Choroid plexus epithelial cell (primary cell): ENCODE data around the gene IFT172.
A peak's percentile ranks its signal among the peaks of the same experiment; 100 is the strongest.

Source experiments
- DNase-seq: peaks from one replicate; pipeline ENCODE4 v3.0.0-alpha.2; 2010; ENCODE audit warnings: low read depth
- H3K4me3 ChIP-seq: 2 replicates; pipeline ENCODE4 v1.5.1; 2011; ENCODE audit warnings: low read depth, mild to moderate bottlenecking, control low read depth, low read length, moderate library complexity
- TF ChIP-seq, protein P1 (sequence below): conservative IDR thresholded peaks from 2 replicates; pipeline ENCODE4 v1.5.1; 2011; ENCODE audit warnings: low read depth, mild to moderate bottlenecking, control low read depth, inconsistent platforms, low read length, moderate library complexity

IFT172 gene

DNA sequence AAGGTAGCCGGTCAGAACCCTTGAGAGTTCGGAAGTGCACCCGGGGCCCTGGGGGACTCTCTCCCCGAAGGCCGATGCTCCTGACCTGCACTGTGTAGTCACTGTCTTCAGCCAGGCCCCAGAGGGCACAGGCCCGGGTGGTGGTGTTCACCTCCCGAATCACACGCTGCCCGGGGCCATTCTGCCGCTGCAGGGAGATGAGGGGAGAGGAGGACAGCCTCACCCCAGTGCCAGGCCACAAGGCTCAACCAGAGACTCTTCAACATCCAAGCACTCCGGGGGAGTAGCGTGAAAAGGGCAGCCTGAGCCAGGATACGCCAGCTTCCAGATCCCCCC is 4.4 kb upstream of the IFT172 start:
- peak overlapping the region; percentile 70 for H3K4me3 ChIP-seq
- DNase-seq, result no peak
- TF ChIP-seq, protein P1, sequence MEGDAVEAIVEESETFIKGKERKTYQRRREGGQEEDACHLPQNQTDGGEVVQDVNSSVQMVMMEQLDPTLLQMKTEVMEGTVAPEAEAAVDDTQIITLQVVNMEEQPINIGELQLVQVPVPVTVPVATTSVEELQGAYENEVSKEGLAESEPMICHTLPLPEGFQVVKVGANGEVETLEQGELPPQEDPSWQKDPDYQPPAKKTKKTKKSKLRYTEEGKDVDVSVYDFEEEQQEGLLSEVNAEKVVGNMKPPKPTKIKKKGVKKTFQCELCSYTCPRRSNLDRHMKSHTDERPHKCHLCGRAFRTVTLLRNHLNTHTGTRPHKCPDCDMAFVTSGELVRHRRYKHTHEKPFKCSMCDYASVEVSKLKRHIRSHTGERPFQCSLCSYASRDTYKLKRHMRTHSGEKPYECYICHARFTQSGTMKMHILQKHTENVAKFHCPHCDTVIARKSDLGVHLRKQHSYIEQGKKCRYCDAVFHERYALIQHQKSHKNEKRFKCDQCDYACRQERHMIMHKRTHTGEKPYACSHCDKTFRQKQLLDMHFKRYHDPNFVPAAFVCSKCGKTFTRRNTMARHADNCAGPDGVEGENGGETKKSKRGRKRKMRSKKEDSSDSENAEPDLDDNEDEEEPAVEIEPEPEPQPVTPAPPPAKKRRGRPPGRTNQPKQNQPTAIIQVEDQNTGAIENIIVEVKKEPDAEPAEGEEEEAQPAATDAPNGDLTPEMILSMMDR, result no peak

- no peak for DNase-seq
- TF ChIP-seq, protein P1, result no peak
- no peak overlapping the region for H3K4me3 ChIP-seq
Observed at GRCh38 chr2:27492557-27492956, 3.0 kb upstream of the IFT172 start.

- peak overlapping the region; percentile 81 for H3K4me3 ChIP-seq
- peak; percentile 53 for DNase-seq
- TF ChIP-seq, protein P1, result peak; percentile 44
Observed at GRCh38 chr2:27489118-27489497, 435 bp downstream of the IFT172 start.

DNA sequence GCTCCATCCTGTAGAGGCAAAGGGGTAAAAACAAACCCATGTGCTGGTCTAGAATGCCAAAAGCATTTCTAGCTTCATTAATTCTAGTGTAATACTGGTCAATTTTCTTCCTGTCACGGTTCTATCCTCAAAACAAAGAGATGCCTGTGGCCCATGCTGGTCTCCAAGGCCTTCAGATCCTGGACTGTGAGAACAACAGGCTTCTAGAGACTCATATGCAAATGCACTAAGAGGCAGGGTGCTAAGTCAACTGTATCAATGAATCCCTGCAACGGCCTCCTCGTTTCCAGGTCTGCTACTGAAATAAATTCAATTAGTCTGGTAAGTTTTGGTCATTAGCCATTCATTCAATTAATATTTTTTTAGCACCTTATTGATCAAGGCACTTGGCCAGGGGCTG is 4.0 kb downstream of the IFT172 start:
- TF ChIP-seq, protein P1, result no peak
- DNase-seq, result no peak
- H3K4me3 ChIP-seq, result no peak overlapping the region

DNA sequence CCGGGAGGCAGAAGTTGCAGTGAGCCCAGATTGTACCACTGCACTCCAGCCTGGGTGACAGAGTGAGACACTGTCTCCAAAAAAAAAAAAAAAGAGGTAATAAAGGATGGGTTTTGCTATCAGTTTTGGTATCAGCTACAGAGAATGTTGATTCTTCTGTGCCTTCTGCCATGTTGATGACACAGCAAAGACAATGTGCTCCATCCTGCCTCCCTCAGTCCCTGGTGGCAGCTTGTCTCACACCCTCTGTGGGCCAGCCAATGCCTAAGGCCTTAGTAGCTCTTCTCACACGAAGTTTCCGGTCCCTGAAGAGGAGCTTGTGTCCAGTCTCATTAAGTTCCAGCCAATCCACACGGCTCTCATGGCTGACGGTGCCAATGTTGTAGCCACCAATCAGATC is 17.6 kb downstream of the IFT172 start:
- no peak for DNase-seq
- H3K4me3 ChIP-seq, result no peak overlapping the region
- TF ChIP-seq, protein P1, result no peak

DNA sequence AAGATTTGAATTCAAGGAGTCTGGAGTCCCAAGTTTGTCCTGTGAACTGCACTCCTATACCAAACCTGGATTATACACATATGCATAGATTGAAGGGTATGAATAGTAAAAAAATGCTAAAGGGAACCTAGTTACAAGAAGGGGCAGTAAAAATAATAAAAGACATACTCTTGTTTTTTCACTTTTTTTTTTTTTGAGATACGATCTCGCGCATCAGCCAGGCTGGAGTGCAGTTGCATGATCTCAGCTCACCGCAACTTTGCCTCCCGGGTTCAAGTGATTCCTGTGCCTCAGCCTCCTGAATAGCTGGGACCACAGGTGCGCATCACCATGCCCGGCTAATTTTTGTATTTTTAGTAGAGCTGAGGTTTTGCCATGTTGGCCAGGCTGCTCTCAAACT is 25.1 kb downstream of the IFT172 start:
- TF ChIP-seq, protein P1, result no peak
- no peak overlapping the region for H3K4me3 ChIP-seq
- DNase-seq, result no peak

GRCh38 chr2:27461118-27461517 is 28.4 kb downstream of the IFT172 start:
- no peak overlapping the region for H3K4me3 ChIP-seq
- TF ChIP-seq, protein P1, result no peak
- DNase-seq, result no peak
